HEK293 (cell line): ENCODE results near the gene UGT1A1.

ENCODE experiments used
- CTCF ChIA-PET: fragments of 350-600 bp; formaldehyde crosslinking; extraction: SDS; loops from one replicate; lab custom pipeline; 2021; ENCODE audit warnings: antibody characterized with exemption; lab: Yijun Ruan, JAX
- POLR2A ChIA-PET: fragments of 300-600 bp; formaldehyde crosslinking; extraction: SDS; loops from one replicate; lab custom pipeline; 2020; ENCODE audit warnings: antibody characterized with exemption, inconsistent platforms; lab: Yijun Ruan, JAX
- H3K27ac ChIP-seq: fragments of 200-500 bp; sonication (Bioruptor generic); 2 replicates; pipeline ENCODE4 v1.5.1; 2014; ENCODE audit warnings: low read depth, low read length, control low read depth, inconsistent platforms; ENCODE audit errors: extremely low read depth
- H3K36me3 ChIP-seq, 2 experiments: fragments of 200-500 bp in 1 of 2; sonication (Bioruptor generic) in 1 of 2; 1 replicate in 1 of 2; 2 replicates in 1 of 2; pipeline ENCODE4 v1.5.1; 2014 to 2017; ENCODE audit warnings: inconsistent platforms in 2 of 2, low read length in 2 of 2; ENCODE audit not compliant: control insufficient read depth in 2 of 2, insufficient read depth in 1 of 2
- H3K4me1 ChIP-seq: fragments of 200-500 bp; sonication (Bioruptor generic); 2 replicates; pipeline ENCODE4 v1.5.1; 2014; ENCODE audit warnings: mild to moderate bottlenecking, low read length, inconsistent platforms; ENCODE audit not compliant: control insufficient read depth, insufficient read depth
- H3K4me3 ChIP-seq: 2 replicates; pipeline ENCODE4 v1.5.1; 2011; ENCODE audit warnings: low read depth, mild to moderate bottlenecking, control low read depth, low read length, moderate library complexity
- H3K9me3 ChIP-seq: fragments of 200-500 bp; sonication (Bioruptor generic); 2 replicates; pipeline ENCODE4 v1.5.1; 2014; ENCODE audit warnings: low read depth, low read length, inconsistent platforms; ENCODE audit not compliant: control insufficient read depth, insufficient read depth
- BCL6B ChIP-seq: fragments of 450-650 bp; formaldehyde crosslinking; IDR thresholded peaks from 2 replicates; pipeline ENCODE4 v1.5.1; 2017; ENCODE audit warnings: missing biosample characterization, missing genetic modification characterization
- HOXD13 ChIP-seq: sonication (generic); formaldehyde crosslinking; IDR thresholded peaks from 2 replicates; pipeline ENCODE4 v1.8.0; 2022; ENCODE audit warnings: missing genetic modification reagents, borderline replicate concordance
- KLF10 ChIP-seq: fragments of 450-650 bp; IDR thresholded peaks from 2 replicates; pipeline ENCODE4 v1.5.1; 2018; ENCODE audit warnings: missing biosample characterization, mild to moderate bottlenecking, missing genetic modification characterization
- KLF8 ChIP-seq: fragments of 450-650 bp; formaldehyde crosslinking; IDR thresholded peaks from 2 replicates; pipeline ENCODE4 v1.5.1; 2016; ENCODE audit warnings: missing biosample characterization, missing genetic modification characterization
- ZNF155 ChIP-seq: fragments of 450-650 bp; formaldehyde crosslinking; IDR thresholded peaks from 2 replicates; pipeline ENCODE4 v1.5.1; 2016; ENCODE audit warnings: missing biosample characterization, missing genetic modification characterization
- ZNF2 ChIP-seq: fragments of 450-650 bp; formaldehyde crosslinking; IDR thresholded peaks from 2 replicates; pipeline ENCODE4 v1.5.1; 2016; ENCODE audit warnings: missing biosample characterization, missing genetic modification characterization
- ZNF239 ChIP-seq: fragments of 450-650 bp; formaldehyde crosslinking; IDR thresholded peaks from 2 replicates; pipeline ENCODE4 v1.5.1; 2016; ENCODE audit warnings: missing biosample characterization, missing genetic modification characterization
- ZNF549 ChIP-seq: fragments of 450-650 bp; IDR thresholded peaks from 2 replicates; pipeline ENCODE4 v1.5.1; 2018; ENCODE audit warnings: missing biosample characterization, missing genetic modification characterization, mild to moderate bottlenecking, inconsistent platforms, moderate library complexity
- ZNF555 ChIP-seq: fragments of 450-650 bp; formaldehyde crosslinking; conservative IDR thresholded peaks from 2 replicates; pipeline ENCODE4 v1.5.1; 2017; ENCODE audit warnings: missing biosample characterization, mild to moderate bottlenecking, missing genetic modification characterization, inconsistent platforms
- ZNF558 ChIP-seq: fragments of 450-650 bp; formaldehyde crosslinking; IDR thresholded peaks from 2 replicates; pipeline ENCODE4 v1.5.1; 2016; ENCODE audit warnings: missing biosample characterization, missing genetic modification characterization
- ZNF596 ChIP-seq: fragments of 450-650 bp; IDR thresholded peaks from 2 replicates; pipeline ENCODE4 v1.5.0; 2018; ENCODE audit warnings: missing biosample characterization, mild to moderate bottlenecking, missing genetic modification characterization, moderate library complexity
- ZNF658 ChIP-seq: fragments of 450-650 bp; formaldehyde crosslinking; IDR thresholded peaks from 2 replicates; pipeline ENCODE4; 2016; ENCODE audit warnings: missing biosample characterization, missing genetic modification characterization
- ZNF677 ChIP-seq: fragments of 450-650 bp; IDR thresholded peaks from 2 replicates; pipeline ENCODE4 v1.5.0; 2018; ENCODE audit warnings: missing biosample characterization, mild to moderate bottlenecking, missing genetic modification characterization, moderate library complexity
- ZNF701 ChIP-seq: fragments of 450-650 bp; formaldehyde crosslinking; IDR thresholded peaks from 2 replicates; pipeline ENCODE4 v1.5.1; 2016; ENCODE audit warnings: missing biosample characterization, missing genetic modification characterization
- ZNF768 ChIP-seq: fragments of 450-650 bp; formaldehyde crosslinking; IDR thresholded peaks from 2 replicates; pipeline ENCODE4 v1.5.1; 2018; ENCODE audit warnings: missing biosample characterization, mild to moderate bottlenecking, missing genetic modification characterization
- ZNF830 ChIP-seq: fragments of 450-650 bp; IDR thresholded peaks from 2 replicates; pipeline ENCODE4 v1.5.0; 2018; ENCODE audit warnings: missing biosample characterization, missing genetic modification characterization, low read depth, mild to moderate bottlenecking, moderate library complexity
- TF ChIP-seq, protein P1 (sequence below): fragments of 450-650 bp; formaldehyde crosslinking; IDR thresholded peaks from 2 replicates; pipeline ENCODE4 v1.5.1; 2016; ENCODE audit warnings: missing biosample characterization, missing genetic modification characterization, borderline replicate concordance
- TF ChIP-seq, protein P2 (sequence below): fragments of 450-650 bp; formaldehyde crosslinking; IDR thresholded peaks from 2 replicates; pipeline ENCODE4 v1.5.1; 2016; ENCODE audit warnings: missing biosample characterization, missing genetic modification characterization
- TF ChIP-seq, protein P3 (sequence below): sonication (generic); formaldehyde crosslinking; IDR thresholded peaks from 2 replicates; pipeline ENCODE4 v1.8.1; 2022; ENCODE audit warnings: mild to moderate bottlenecking, moderate library complexity, missing genetic modification reagents

The UGT1A1 gene

DNA sequence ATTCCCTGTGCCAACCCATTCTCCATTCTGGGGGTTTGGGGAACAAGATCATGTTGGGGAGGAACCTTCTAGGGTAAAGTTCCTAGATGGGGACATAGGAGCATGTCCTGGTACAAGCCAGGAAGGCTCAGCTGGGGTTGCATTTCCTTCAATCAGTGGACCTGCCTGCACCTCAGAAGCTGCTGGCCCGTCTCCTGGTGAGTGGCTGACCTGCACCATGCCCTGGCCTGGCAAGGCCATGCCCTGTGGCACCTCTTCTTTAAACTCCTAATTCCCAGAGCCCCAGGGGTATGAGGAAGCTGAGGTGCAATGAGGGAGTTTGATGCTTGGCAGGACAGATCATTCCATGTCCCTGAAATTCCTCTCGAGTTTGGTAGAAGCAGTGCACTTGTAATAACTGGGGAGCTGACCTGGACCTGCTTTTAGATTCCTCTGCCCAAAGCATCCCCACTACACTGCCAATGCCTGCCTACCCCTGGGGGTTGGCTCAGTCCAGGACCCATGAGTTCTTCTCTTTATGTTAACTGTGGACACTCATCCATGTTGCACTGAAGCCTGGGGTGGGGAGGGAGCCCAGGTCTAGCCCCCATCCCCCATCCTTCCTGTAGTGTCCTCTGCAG, 43.3 kb downstream of the UGT1A1 start:
- H3K9me3 ChIP-seq: no peaks in the 10 kb centered on the region
- H3K4me3 ChIP-seq: no peak overlapping the region
- ChIA-PET POLR2A (no interaction called here), CTCF (no interaction called here)
- H3K4me1 ChIP-seq: no peaks in the 10 kb centered on the region
- H3K27ac ChIP-seq: no peak overlapping the region
- no peaks in the 10 kb centered on the region for H3K36me3 ChIP-seq
- TF ChIP-seq, protein P1, sequence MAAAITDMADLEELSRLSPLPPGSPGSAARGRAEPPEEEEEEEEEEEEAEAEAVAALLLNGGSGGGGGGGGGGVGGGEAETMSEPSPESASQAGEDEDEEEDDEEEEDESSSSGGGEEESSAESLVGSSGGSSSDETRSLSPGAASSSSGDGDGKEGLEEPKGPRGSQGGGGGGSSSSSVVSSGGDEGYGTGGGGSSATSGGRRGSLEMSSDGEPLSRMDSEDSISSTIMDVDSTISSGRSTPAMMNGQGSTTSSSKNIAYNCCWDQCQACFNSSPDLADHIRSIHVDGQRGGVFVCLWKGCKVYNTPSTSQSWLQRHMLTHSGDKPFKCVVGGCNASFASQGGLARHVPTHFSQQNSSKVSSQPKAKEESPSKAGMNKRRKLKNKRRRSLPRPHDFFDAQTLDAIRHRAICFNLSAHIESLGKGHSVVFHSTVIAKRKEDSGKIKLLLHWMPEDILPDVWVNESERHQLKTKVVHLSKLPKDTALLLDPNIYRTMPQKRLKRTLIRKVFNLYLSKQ (tag by site-specific recombination): no peak
- no peak for TF ChIP-seq ZNF239
- no peak for TF ChIP-seq ZNF677
- no peak for TF ChIP-seq ZNF830
- TF ChIP-seq, protein P2, sequence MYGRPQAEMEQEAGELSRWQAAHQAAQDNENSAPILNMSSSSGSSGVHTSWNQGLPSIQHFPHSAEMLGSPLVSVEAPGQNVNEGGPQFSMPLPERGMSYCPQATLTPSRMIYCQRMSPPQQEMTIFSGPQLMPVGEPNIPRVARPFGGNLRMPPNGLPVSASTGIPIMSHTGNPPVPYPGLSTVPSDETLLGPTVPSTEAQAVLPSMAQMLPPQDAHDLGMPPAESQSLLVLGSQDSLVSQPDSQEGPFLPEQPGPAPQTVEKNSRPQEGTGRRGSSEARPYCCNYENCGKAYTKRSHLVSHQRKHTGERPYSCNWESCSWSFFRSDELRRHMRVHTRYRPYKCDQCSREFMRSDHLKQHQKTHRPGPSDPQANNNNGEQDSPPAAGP: no peak
- no peak for TF ChIP-seq ZNF701 (tag by site-specific recombination)
- no peak for TF ChIP-seq ZNF555 (tag by site-specific recombination)
- TF ChIP-seq ZNF155 (tag by site-specific recombination): no peak
- TF ChIP-seq HOXD13 (CRISPR knock-in tag): no peak
- TF ChIP-seq ZNF549 (tag by site-specific recombination): no peak
- TF ChIP-seq, all 188 proteins: peak for 0

DNA sequence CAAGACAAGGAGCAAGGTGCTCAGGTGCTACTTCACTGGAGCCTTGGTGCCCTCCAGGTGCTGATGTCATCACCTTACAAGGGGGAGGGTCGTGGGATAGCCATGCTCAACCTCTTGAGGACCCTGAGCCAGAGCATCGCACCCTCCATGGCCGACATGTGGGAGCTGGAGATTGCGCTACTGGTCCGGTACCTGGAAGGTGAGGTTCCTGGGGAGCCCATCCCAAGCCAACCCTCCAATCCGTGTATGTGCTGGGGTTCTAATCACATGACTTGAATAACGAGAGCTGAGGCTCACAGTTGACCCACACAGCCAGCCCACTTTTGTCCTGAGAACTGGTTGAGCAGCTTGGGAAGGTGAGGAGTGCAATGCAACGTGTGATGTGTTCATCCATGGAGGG, 43.9 kb downstream of the UGT1A1 start:
- Histone ChIP-seq H3K27ac (no peak overlapping the region), H3K9me3 (no peaks in the 10 kb centered on the region), H3K4me3 (no peak overlapping the region), H3K4me1 (no peaks in the 10 kb centered on the region), H3K36me3 (no peaks in the 10 kb centered on the region)
- ChIA-PET POLR2A (interaction anchor here (0.6 kb wide), 1 partner anchor 1582 kb away, joined by 3 read pairs; no protein-coding TSS in a partner anchor), CTCF (no interaction called here)
- TF ChIP-seq BCL6B (tag by site-specific recombination) (no peak), ZNF2 (no peak), KLF10 (tag by site-specific recombination) (no peak), ZNF558 (tag by site-specific recombination) (no peak), KLF8 (no peak), ZNF768 (tag by site-specific recombination) (no peak), ZNF596 (tag by site-specific recombination) (no peak), ZNF658 (tag by site-specific recombination) (no peak), ZNF549 (tag by site-specific recombination) (no peak)
- TF ChIP-seq, protein P3, sequence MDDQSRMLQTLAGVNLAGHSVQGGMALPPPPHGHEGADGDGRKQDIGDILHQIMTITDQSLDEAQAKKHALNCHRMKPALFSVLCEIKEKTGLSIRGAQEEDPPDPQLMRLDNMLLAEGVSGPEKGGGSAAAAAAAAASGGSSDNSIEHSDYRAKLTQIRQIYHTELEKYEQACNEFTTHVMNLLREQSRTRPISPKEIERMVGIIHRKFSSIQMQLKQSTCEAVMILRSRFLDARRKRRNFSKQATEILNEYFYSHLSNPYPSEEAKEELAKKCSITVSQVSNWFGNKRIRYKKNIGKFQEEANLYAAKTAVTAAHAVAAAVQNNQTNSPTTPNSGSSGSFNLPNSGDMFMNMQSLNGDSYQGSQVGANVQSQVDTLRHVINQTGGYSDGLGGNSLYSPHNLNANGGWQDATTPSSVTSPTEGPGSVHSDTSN (CRISPR knock-in tag): no peak
